ELR (cell line): ENCODE data around the gene MAGED2.
"Not testable (repeated sequence)": the region's sequence is repeated elsewhere in the genome, so short reads cannot be mapped to it uniquely, and the experiment has no call there.

Experiments
- DNase-seq: peaks from one replicate; pipeline ENCODE4 v3.0.0-alpha.2; 2015; ENCODE audit warnings: low read depth

MAGED2 gene, protein sequence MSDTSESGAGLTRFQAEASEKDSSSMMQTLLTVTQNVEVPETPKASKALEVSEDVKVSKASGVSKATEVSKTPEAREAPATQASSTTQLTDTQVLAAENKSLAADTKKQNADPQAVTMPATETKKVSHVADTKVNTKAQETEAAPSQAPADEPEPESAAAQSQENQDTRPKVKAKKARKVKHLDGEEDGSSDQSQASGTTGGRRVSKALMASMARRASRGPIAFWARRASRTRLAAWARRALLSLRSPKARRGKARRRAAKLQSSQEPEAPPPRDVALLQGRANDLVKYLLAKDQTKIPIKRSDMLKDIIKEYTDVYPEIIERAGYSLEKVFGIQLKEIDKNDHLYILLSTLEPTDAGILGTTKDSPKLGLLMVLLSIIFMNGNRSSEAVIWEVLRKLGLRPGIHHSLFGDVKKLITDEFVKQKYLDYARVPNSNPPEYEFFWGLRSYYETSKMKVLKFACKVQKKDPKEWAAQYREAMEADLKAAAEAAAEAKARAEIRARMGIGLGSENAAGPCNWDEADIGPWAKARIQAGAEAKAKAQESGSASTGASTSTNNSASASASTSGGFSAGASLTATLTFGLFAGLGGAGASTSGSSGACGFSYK

DNA sequence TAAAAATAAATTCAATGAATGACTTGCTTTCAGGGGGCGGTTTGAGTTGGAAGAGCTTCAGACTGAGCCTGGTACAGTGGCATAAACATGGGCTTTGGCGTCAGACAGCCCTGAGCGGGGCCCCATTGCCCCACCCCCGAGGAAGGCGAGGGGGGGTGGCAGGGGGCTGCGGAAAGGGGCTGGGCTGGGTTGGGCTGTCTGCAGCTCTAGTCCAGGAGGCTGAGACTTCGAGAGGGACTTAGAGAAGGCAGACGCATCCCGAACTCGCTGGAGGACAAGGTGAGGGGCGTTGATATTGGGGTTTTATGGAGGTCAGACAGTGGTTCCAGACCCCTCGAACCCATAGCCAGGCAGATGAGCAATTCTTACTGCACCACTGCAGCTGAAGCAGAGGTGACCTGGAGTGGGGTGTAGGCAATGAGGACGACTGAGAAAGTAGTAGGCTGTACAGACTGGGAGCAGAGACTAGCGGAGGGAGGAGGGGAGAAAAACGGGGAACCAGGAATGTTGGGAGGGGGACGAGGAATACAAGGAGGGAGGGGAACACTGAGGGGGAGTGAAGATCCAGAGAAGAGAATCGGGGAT lies at the start of gene MAGED2:
Gene MAGED2, plus strand, starts transcription at position 222 of the 585 bp plus-strand sequence. CDS start 1,587 bp downstream, outside the sequence.
- DNase-seq: no peak

DNA sequence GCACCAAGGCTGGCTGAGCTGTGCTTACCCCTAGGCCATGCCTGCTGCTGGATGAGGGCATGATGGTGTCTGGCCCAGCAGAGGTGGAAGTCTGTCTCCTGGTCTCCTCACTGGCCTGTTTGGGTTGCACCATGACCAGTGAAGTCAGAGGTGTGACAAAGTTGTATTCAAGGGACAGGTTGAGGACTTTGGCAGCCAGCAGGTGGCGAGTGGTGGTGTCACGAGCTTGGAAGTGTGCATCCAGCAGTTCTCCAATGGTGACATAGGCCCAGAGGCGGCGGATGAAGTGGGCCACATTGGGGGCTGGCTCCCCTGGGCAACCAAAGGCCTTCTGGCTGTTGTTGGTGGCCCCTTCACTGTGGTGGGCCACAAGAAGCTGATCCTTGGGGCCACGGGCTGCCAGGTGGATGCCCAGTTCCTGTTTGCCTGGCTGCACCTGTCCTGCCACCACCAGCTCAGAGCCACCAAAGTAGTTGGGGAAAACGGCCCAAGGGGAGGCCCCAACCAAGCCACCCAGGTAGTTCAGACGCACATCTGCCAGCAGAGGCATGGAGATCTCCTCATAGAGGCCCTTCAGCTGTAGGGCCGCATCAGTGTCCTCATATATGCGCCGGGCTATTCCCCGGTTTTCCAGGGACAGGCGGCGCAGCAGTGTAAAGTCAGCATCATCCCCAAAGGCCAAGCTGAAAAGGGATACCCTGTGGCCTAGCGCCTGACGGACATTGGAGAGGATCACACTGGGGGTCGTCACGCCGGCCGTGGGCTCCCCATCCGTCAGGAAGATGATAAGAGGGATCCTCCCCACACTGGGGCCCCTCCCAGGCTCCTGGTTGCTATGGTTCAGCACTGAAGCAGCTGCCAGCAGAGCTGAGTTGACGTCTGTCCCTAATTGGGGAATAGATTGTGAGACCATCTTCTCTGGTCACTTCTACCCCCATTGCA lies 49.2 kb upstream of the MAGED2 start:
- no peak for DNase-seq

- DNase-seq: not testable (repeated sequence)
Observed at GRCh38 chrX:54774391-54775094, 33.0 kb upstream of the MAGED2 start.

GRCh38 chrX:54776061-54776460 lies 31.5 kb upstream of the MAGED2 start:
- no peak for DNase-seq

GRCh38 chrX:54776987-54777672 lies 30.4 kb upstream of the MAGED2 start:
- DNase-seq: no peak

DNA sequence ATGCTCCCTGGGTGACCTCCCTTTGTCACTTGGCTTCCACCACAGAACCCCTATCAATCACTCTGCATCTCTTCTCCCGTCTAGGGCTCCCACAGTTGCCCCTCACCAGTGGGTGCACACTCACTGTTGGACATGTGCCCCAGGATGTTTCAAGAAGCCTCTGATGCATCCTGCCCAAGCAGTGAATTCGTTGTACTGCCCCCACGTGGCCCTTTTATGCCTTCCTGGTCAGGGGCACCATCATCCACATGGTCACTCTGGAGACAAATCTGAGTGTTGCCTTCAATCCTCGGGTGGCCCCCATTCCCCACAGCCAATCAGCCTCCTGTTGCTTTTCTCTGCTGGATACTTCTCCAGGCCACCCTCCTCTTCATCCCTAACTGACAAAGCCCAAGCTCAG lies 21.6 kb upstream of the MAGED2 start:
- peak; percentile 18 for DNase-seq

DNA sequence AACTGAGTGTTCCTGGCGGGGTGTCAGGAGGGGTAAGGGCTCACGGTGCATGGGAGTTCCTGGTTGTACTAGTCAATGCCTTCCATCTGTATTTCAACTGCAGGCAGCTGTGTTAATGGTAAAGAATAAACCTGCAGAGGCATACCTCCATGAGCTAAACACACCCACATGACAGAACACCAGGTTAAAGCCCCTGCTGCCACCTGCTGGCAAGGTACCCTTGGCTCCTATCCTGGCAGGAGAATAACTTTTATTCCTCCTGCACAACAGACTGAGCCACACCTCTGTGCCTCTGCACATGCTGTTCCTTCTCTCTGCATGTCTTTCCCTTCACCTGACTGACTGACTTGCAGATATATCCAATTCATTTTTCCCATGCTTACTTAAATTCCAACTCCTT lies 20.6 kb upstream of the MAGED2 start:
- DNase-seq: no peak

DNA sequence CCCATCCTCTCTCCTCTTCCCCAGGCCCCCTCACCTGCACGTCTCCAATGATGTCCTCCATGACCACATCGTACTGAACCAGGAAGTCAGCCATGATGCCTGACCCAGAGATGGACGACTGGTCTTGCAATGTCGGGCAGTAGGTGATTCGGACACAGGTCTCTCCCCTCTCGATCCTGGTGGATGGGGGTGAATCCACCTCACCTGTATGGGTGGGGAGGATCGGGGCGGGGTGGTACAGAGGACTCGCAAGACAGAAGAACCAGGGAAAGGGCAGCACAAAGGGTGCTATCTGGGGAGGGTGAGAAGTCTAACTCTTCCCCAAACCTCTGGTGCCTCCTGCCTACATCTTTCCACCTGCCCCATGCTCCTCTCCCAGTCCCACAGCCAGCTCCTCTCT lies 19.1 kb upstream of the MAGED2 start:
- no peak for DNase-seq

GRCh38 chrX:54789405-54789804 lies 18.1 kb upstream of the MAGED2 start:
- not testable (repeated sequence) for DNase-seq

DNA sequence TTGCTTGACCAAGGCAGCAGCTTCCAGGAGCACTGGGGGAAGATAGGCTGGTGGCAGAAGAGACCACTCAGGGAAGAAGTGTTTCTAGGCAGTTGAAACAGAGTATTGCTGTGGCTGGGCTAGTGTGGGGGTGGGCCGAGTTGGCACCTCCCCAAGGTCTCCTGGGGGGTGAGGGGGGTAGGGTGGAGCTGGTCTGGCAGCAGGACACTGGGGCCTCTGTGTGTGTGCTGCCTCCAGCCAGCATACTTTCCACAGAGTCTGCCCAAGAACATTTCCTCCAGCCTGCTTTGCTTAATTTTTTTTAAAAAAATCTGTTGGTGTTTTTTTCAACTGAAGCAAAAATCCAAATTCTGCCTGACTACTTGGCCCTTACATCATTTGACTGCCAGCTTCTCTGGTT lies 13.5 kb upstream of the MAGED2 start:
- no peak for DNase-seq

DNA sequence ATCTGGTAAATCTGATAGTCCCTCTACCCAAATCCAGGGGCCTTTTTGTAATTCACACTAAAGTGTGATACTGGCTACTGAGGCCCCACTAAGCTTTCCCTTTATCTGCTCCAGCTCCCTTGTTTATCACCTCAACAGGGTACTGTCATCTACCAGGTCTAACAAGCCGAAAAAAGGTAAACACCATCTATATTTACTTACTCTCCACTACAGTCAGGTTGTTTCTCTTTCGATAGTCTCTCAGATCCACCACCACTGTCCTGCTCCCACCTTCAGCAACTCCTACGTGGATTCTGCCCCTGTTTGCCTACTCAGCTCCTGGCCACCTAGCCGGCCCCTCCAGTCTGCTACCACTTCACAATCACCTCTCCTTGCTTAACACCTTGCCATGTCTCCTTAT lies 12.8 kb upstream of the MAGED2 start:
- DNase-seq: no peak

GRCh38 chrX:54798137-54798536 lies 9.4 kb upstream of the MAGED2 start, which contains the start of gene ITIH6:
Gene ITIH6, minus strand, starts transcription at chrX:54798255. Its CDS starts 45 bp downstream, at chrX:54798210.
- DNase-seq: no peak

DNA sequence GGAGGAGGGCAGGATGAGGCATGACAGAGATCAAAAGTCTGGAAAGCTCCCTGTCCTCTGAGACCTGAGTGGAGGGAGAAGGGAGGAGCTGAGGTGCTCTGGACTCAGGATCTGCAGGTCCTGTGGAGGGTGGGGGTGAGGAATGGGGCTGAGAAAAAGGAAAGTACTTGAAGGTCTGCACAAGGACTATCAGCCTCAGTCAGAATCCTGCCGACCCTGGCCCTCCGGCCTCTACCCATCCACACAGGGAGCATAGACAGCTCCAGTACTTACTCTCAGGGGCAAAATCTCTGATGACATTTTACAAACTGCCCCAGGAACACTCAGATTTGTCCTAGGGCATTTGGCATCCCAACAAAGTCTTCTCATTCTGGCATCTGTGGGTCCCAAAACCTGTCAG lies 8.5 kb upstream of the MAGED2 start:
- no peak for DNase-seq

- peak; percentile 38 for DNase-seq
Observed at GRCh38 chrX:54808109-54808604, 612 bp downstream of the MAGED2 start.

DNA sequence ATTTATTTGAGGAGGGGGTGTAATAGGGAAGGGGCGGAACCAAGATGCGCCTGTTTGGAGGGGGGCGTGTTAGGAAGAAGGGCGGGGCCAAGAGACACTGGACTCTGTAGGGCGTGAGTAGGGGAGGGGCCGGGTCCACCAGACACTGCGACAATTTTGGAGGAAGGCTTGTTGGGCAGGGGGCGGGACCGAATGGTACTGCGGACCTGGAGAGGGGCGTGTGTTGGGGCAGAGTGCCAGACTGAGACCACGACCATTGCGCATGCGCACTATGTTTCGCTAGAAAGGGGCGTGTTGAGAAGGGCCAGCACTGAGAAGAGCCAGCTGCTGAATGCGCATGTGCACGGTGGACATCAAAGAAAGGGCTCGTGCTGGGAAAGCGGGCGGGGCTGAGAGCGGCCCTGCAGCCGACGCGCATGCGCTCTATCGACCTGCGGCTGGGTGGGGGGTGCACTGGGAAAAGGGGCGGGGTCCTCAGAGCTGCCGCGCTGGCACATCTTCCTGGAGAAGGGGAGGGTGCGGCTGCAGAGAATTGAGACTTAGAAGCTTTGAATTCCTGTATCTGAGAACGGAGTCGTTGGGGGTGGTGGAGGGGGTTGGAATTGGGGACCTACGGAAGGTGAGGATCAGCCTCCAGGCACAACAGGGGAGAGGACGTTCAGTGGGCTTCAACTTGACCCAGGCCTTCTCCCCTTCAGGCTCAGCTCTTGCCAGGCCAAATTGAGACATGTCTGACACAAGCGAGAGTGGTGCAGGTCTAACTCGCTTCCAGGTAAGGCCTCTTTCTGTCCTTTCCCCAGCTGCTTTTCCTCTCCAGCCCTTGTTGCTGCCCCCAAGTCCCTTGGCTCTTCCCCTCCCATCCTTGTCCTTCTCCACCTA lies 1.3 kb downstream of the MAGED2 start:
- DNase-seq: peak; percentile 92

GRCh38 chrX:54810532-54810931 lies 3.0 kb downstream of the MAGED2 start:
- no peak for DNase-seq

- no peak for DNase-seq
Observed at GRCh38 chrX:54811301-54811885, 3.8 kb downstream of the MAGED2 start.

DNA sequence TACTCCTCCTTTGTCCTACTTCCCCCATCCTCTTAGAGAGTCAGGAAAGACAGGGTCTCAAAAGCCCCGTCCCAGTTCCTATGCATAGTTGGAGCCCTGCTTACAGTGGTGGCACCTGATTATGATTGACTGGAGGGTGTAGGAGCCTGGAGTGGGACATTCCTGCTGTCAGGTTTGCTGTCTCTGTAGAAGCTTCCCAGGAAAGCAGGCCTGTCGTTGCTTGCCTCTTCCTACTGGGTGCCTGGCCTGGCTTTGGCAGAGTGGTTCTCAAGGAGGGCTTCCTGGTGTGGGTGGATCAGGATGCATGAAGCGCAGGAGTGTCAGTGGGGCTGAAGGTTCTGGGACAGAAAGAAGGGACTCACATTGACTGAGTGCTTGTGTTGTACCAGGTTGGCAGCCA lies 4.8 kb downstream of the MAGED2 start:
- DNase-seq: no peak

- no peak for DNase-seq
Observed at GRCh38 chrX:54817220-54817820, 9.8 kb downstream of the MAGED2 start.
